Type B pancreatic cell (in vitro differentiated cells): ENCODE data around the gene ZNF107. TPM values are rescaled to one million over a fixed set of nuclear protein-coding genes. Genes with fewer than 3 reads are reported as not detected.

Source experiments
- DNase-seq: peaks from one replicate; pipeline ENCODE4 v3.0.0; 2021; ENCODE audit warnings: mixed read lengths; ENCODE audit not compliant: unreplicated experiment; ENCODE audit errors: extremely low spot score
- H3K27ac Mint-ChIP-seq: 2 replicates; pipeline ENCODE4 v1.8.0; 2021; ENCODE audit warnings: mild to moderate bottlenecking, mixed read lengths
- H3K27me3 Mint-ChIP-seq: 2 replicates; pipeline ENCODE4 v1.8.0; 2021; ENCODE audit warnings: mixed read lengths
- H3K36me3 Mint-ChIP-seq: 2 replicates; pipeline ENCODE4 v1.8.0; 2021; ENCODE audit warnings: mixed read lengths
- H3K4me1 Mint-ChIP-seq: one replicate; pipeline ENCODE4 v1.8.0; 2021; ENCODE audit warnings: mixed read lengths; ENCODE audit not compliant: unreplicated experiment
- H3K4me3 Mint-ChIP-seq: 2 replicates; pipeline ENCODE4 v1.8.0; 2021; ENCODE audit warnings: mild to moderate bottlenecking, mixed read lengths
- H3K9me3 Mint-ChIP-seq: 2 replicates; pipeline ENCODE4 v1.8.0; 2021; ENCODE audit warnings: mixed read lengths
- CTCF ChIP-seq: fragments of 200-600 bp; sonication (generic); conservative IDR thresholded peaks from 2 replicates; pipeline ENCODE4 v1.5.0; 2021; ENCODE audit warnings: antibody characterized with exemption, mild to moderate bottlenecking
- total RNA-seq: library from RNA; stranded (reverse); gene quantifications from 2 replicates; pipeline ENCODE4 v1.2.1, GENCODE V29; 2021; ENCODE audit warnings: low replicate concordance

Gene ZNF107
- total RNA-seq, 1 donor from 2014 or later, result 11.8 TPM

- peaks cover 11% of the 10 kb centered on the region for H3K9me3 Mint-ChIP-seq
- H3K4me1 Mint-ChIP-seq, result no peaks in the 10 kb centered on the region
- no peak for TF ChIP-seq CTCF
- no peak overlapping the region for H3K27ac Mint-ChIP-seq
- no peaks in the 10 kb centered on the region for H3K36me3 Mint-ChIP-seq
- no peak for DNase-seq
- H3K4me3 Mint-ChIP-seq, result no peak overlapping the region
- no peaks in the 10 kb centered on the region for H3K27me3 Mint-ChIP-seq
Measured at GRCh38 chr7:64626083-64626469, 39.9 kb upstream of the ZNF107 start.

- H3K4me1 Mint-ChIP-seq, result no peaks in the 10 kb centered on the region
- no peak overlapping the region for H3K27ac Mint-ChIP-seq
- DNase-seq, result no peak
- TF ChIP-seq CTCF, result no peak
- no peak overlapping the region for H3K4me3 Mint-ChIP-seq
- H3K27me3 Mint-ChIP-seq, result no peaks in the 10 kb centered on the region
- H3K36me3 Mint-ChIP-seq, result no peaks in the 10 kb centered on the region
- H3K9me3 Mint-ChIP-seq, result peaks cover 11% of the 10 kb centered on the region
Measured at GRCh38 chr7:64626557-64626956, 39.4 kb upstream of the ZNF107 start.

DNA sequence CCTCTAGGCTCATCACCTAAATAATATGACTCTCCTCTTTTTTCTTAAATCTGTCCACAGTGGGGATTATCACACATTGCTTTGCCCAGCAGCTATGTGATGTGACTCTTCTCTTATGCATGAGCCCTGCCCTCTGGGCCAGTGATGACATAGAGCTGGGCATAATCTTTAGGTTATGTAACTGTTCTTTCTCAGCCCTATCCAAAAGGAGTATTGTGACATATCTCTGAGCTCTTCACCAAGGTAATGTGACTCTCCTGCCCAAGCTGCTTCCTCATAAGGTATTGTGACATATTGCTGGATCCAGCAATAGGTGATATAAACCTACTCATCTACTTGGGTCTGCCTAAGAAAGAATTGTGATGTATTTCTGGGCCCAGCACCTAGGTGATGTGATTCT, 37.7 kb upstream of the ZNF107 start:
- Mint-ChIP-seq H3K9me3 (peaks cover 4% of the 10 kb centered on the region), H3K4me1 (no peaks in the 10 kb centered on the region)

GRCh38 chr7:64628721-64629120, 37.2 kb upstream of the ZNF107 start:
- no peak for DNase-seq
- no peak overlapping the region for H3K27ac Mint-ChIP-seq
- no peaks in the 10 kb centered on the region for H3K4me1 Mint-ChIP-seq
- no peak overlapping the region for H3K4me3 Mint-ChIP-seq
- no peak for TF ChIP-seq CTCF
- no peaks in the 10 kb centered on the region for H3K36me3 Mint-ChIP-seq
- H3K9me3 Mint-ChIP-seq, result peaks cover 4% of the 10 kb centered on the region
- no peaks in the 10 kb centered on the region for H3K27me3 Mint-ChIP-seq

More for the DNA sequence above, 37.7 kb upstream of the ZNF107 start:
- Mint-ChIP-seq H3K27ac (no peak overlapping the region), H3K27me3 (no peaks in the 10 kb centered on the region), H3K36me3 (no peaks in the 10 kb centered on the region), H3K4me3 (no peak overlapping the region)
- TF ChIP-seq CTCF, result no peak
- DNase-seq, result no peak

- no peak for DNase-seq
Measured at GRCh38 chr7:64630496-64630895, 35.4 kb upstream of the ZNF107 start.

More at GRCh38 chr7:64630496-64630895, 35.4 kb upstream of the ZNF107 start:
- H3K9me3 Mint-ChIP-seq, result peaks cover 10% of the 10 kb centered on the region
- no peaks in the 10 kb centered on the region for H3K27me3 Mint-ChIP-seq
- no peaks in the 10 kb centered on the region for H3K36me3 Mint-ChIP-seq
- H3K4me1 Mint-ChIP-seq, result no peaks in the 10 kb centered on the region
- H3K27ac Mint-ChIP-seq, result no peak overlapping the region
- no peak overlapping the region for H3K4me3 Mint-ChIP-seq
- peak; percentile 52 for TF ChIP-seq CTCF
